HUES6 (cell line): Measurements from ENCODE around the gene LTBP1.
"Not testable (repeated sequence)": the region's sequence is repeated elsewhere in the genome, so short reads cannot be mapped to it uniquely, and the experiment has no call there.

Source experiments
- H3K27ac ChIP-seq: 2 replicates; pipeline ENCODE4 v1.7.0; 2013; ENCODE audit warnings: low read depth, mild to moderate bottlenecking, low read length, inconsistent platforms
- H3K27me3 ChIP-seq: 2 replicates; pipeline ENCODE4 v1.6.1; 2013; ENCODE audit warnings: low read length; ENCODE audit not compliant: control insufficient read depth, insufficient read depth
- H3K36me3 ChIP-seq: 2 replicates; pipeline ENCODE4 v1.6.1; 2013; ENCODE audit warnings: low read length; ENCODE audit not compliant: control insufficient read depth, insufficient read depth
- H3K4me1 ChIP-seq: 2 replicates; pipeline ENCODE4 v1.6.1; 2013; ENCODE audit warnings: low read length; ENCODE audit not compliant: control insufficient read depth, insufficient read depth
- H3K4me3 ChIP-seq: 2 replicates; pipeline ENCODE4 v1.5.1; 2013; ENCODE audit warnings: low read depth, low read length
- H3K9ac ChIP-seq: one replicate; pipeline ENCODE4 v1.6.1; 2013; ENCODE audit warnings: mild to moderate bottlenecking, low read length
- H3K9me3 ChIP-seq: 2 replicates; pipeline ENCODE4 v1.6.1; 2013; ENCODE audit warnings: low read depth, low read length; ENCODE audit not compliant: control insufficient read depth, insufficient read depth

LTBP1 gene

GRCh38 chr2:32962690-32963089 is 15.9 kb downstream of the LTBP1 start:
- Histone ChIP-seq H3K27ac (no peak overlapping the region), H3K4me1 (peaks cover 5% of the 10 kb centered on the region; the same call in 1 of the 2 replicates), H3K9me3 (no peaks in the 10 kb centered on the region), H3K4me3 (no peak overlapping the region), H3K9ac (no peak overlapping the region), H3K27me3 (no peaks in the 10 kb centered on the region), H3K36me3 (no peaks in the 10 kb centered on the region)

- H3K27ac ChIP-seq, result no peak overlapping the region
- no peaks in the 10 kb centered on the region for H3K9me3 ChIP-seq
- no peaks in the 10 kb centered on the region for H3K27me3 ChIP-seq
- peaks cover 5% of the 10 kb centered on the region; the same call in 1 of the 2 replicates for H3K4me1 ChIP-seq
- no peak overlapping the region for H3K9ac ChIP-seq
- no peaks in the 10 kb centered on the region for H3K36me3 ChIP-seq
- no peak overlapping the region for H3K4me3 ChIP-seq
Measured at GRCh38 chr2:32963941-32964340, 17.2 kb downstream of the LTBP1 start.

GRCh38 chr2:32965523-32966171 is 18.9 kb downstream of the LTBP1 start:
- H3K9me3 ChIP-seq, result 0 out of 2 replicates have a peak, but pooled peaks cover 3% of the 10 kb centered on the region
- no peak overlapping the region for H3K9ac ChIP-seq
- no peak overlapping the region for H3K27ac ChIP-seq
- H3K36me3 ChIP-seq, result no peaks in the 10 kb centered on the region
- no peaks in the 10 kb centered on the region for H3K27me3 ChIP-seq
- H3K4me3 ChIP-seq, result no peak overlapping the region
- H3K4me1 ChIP-seq, result peaks cover 5% of the 10 kb centered on the region; the same call in 1 of the 2 replicates

- Histone ChIP-seq H3K9me3 (peaks cover 16% of the 10 kb centered on the region), H3K4me1 (no peaks in the 10 kb centered on the region), H3K36me3 (no peaks in the 10 kb centered on the region), H3K4me3 (no peak overlapping the region), H3K9ac (no peak overlapping the region), H3K27me3 (no peaks in the 10 kb centered on the region), H3K27ac (no peak overlapping the region)
Measured at GRCh38 chr2:32969444-32970162, 22.9 kb downstream of the LTBP1 start.

GRCh38 chr2:32973772-32974171 is 27.0 kb downstream of the LTBP1 start:
- H3K9me3 ChIP-seq, result peaks cover 20% of the 10 kb centered on the region
- not testable (repeated sequence) for H3K4me3 ChIP-seq, H3K4me1 ChIP-seq, H3K27ac ChIP-seq, H3K27me3 ChIP-seq, H3K36me3 ChIP-seq, H3K9ac ChIP-seq

GRCh38 chr2:32976409-32977063 is 29.8 kb downstream of the LTBP1 start:
- Histone ChIP-seq H3K9ac (no peak overlapping the region), H3K4me3 (no peak overlapping the region), H3K36me3 (no peaks in the 10 kb centered on the region), H3K27me3 (no peaks in the 10 kb centered on the region), H3K4me1 (no peaks in the 10 kb centered on the region), H3K27ac (no peak overlapping the region), H3K9me3 (peaks cover 17% of the 10 kb centered on the region)

GRCh38 chr2:32977228-32977758 is 30.5 kb downstream of the LTBP1 start:
- no peaks in the 10 kb centered on the region for H3K27me3 ChIP-seq
- H3K4me1 ChIP-seq, result no peaks in the 10 kb centered on the region
- no peak overlapping the region for H3K4me3 ChIP-seq
- H3K9me3 ChIP-seq, result peaks cover 17% of the 10 kb centered on the region
- H3K36me3 ChIP-seq, result no peaks in the 10 kb centered on the region
- no peak overlapping the region for H3K9ac ChIP-seq
- H3K27ac ChIP-seq, result no peak overlapping the region

- Histone ChIP-seq H3K4me1 (no peaks in the 10 kb centered on the region), H3K27ac (no peak overlapping the region), H3K9me3 (no peaks in the 10 kb centered on the region), H3K9ac (no peak overlapping the region), H3K36me3 (no peaks in the 10 kb centered on the region), H3K27me3 (no peaks in the 10 kb centered on the region), H3K4me3 (no peak overlapping the region)
Measured at GRCh38 chr2:32981612-32982011, 34.9 kb downstream of the LTBP1 start.

GRCh38 chr2:32983193-32983924 is 36.6 kb downstream of the LTBP1 start:
- not testable (repeated sequence) for H3K9me3 ChIP-seq, H3K27me3 ChIP-seq, H3K4me1 ChIP-seq, H3K4me3 ChIP-seq, H3K36me3 ChIP-seq, H3K9ac ChIP-seq, H3K27ac ChIP-seq

GRCh38 chr2:32986480-32986879 is 39.7 kb downstream of the LTBP1 start:
- Histone ChIP-seq H3K4me3 (no peak overlapping the region), H3K4me1 (no peaks in the 10 kb centered on the region), H3K27ac (no peak overlapping the region), H3K36me3 (no peaks in the 10 kb centered on the region), H3K9ac (no peak overlapping the region), H3K9me3 (no peaks in the 10 kb centered on the region), H3K27me3 (no peaks in the 10 kb centered on the region)
